Activated CD8-positive, alpha-beta memory T cell treated with anti-CD3 and anti-CD28 coated beads for 4 hours (primary cell): ENCODE results near the gene SEMA3B.
A peak's percentile ranks its signal among the peaks of the same experiment; 100 is the strongest.
"Not testable (repeated sequence)": the region's sequence is repeated elsewhere in the genome, so short reads cannot be mapped to it uniquely, and the experiment has no call there.

Experiments used
- DNase-seq, 2 donors: peaks; one replicate each; pipeline ENCODE4 v3.0.0-alpha.2; 2020; ENCODE audit warnings: low read depth in 2 of 2

Gene SEMA3B

GRCh38 chr3:50293079-50293801 lies 24.3 kb downstream of the SEMA3B start:
- DNase-seq: no peak

GRCh38 chr3:50294089-50294488 lies 25.1 kb downstream of the SEMA3B start:
- DNase-seq: no peak

GRCh38 chr3:50294492-50295403 lies 25.8 kb downstream of the SEMA3B start:
- DNase-seq: no peak

- DNase-seq: no peak
These were observed 26.8 kb downstream of the SEMA3B start for GRCh38 chr3:50295553-50296431.

- DNase-seq: no peak
These were observed 27.9 kb downstream of the SEMA3B start for GRCh38 chr3:50296721-50297383.

GRCh38 chr3:50297384-50297775 lies 28.4 kb downstream of the SEMA3B start:
- no peak for DNase-seq

GRCh38 chr3:50297896-50298725 lies 29.2 kb downstream of the SEMA3B start:
- DNase-seq: no peak

GRCh38 chr3:50298836-50299637 lies 30.1 kb downstream of the SEMA3B start, which contains the start of the genes HYAL3 and NAA80:
Gene HYAL3, minus strand, starts transcription at chr3:50299405. Its CDS starts 3,803 bp downstream, at chr3:50295602.
Gene NAA80, minus strand, starts transcription at chr3:50299405. Its CDS starts 1,942 bp downstream, at chr3:50297463.
- peak; percentile 99 for DNase-seq

GRCh38 chr3:50299638-50299928 lies 30.6 kb downstream of the SEMA3B start:
- DNase-seq: no peak

GRCh38 chr3:50299929-50300680 lies 31.2 kb downstream of the SEMA3B start:
- DNase-seq: no peak

- no peak for DNase-seq
These were observed 31.8 kb downstream of the SEMA3B start for GRCh38 chr3:50300681-50301254.

GRCh38 chr3:50302095-50303012 lies 33.4 kb downstream of the SEMA3B start:
- DNase-seq: no peak

GRCh38 chr3:50303013-50303815 lies 34.3 kb downstream of the SEMA3B start, which contains the start of gene HYAL1:
Gene HYAL1, minus strand, starts transcription at chr3:50303574. Its CDS starts 618 bp downstream, at chr3:50302956.
- DNase-seq: no peak

GRCh38 chr3:50304601-50305000 lies 35.7 kb downstream of the SEMA3B start:
- DNase-seq: no peak

- not testable (repeated sequence) for DNase-seq
These were observed 43.1 kb downstream of the SEMA3B start for GRCh38 chr3:50312041-50312440.

- DNase-seq: no peak
These were observed 45.4 kb downstream of the SEMA3B start for GRCh38 chr3:50314342-50314741.
